HCT116 (cell line): ENCODE measurements around the gene SYT9. TPM values are rescaled to one million over a fixed set of nuclear protein-coding genes. Genes with fewer than 3 reads are reported as not detected.

Experiments
- ATAC-seq: fragments of 200-7000 bp; cut with Tn5 transposase; 2 replicates; pipeline ENCODE4 v1.9.1; 2020; ENCODE audit warnings: mild to moderate bottlenecking, moderate library complexity
- BruUV-seq: library from RNA; stranded (reverse); fragments of 400-500 nt; replicated peaks from 2 replicates; lab custom pipeline; 2021; lab: Mats Ljungman, UMichigan
- CTCF ChIA-PET: fragments of 300-600 bp; sonication (Branson Sonifier 250); formaldehyde crosslinking; loops from one replicate; lab custom pipeline; 2021; ENCODE audit warnings: antibody characterized with exemption; lab: Charles Lee
- POLR2A ChIA-PET: fragments of 300-600, 350-600 bp; sonication (Branson Sonifier 250); formaldehyde crosslinking; loops from one replicate; lab custom pipeline; 2021; ENCODE audit warnings: antibody characterized with exemption; lab: Charles Lee
- RAD21 ChIA-PET, 2 experiments: fragments of 300-600 bp; sonication (Branson Sonifier 250); formaldehyde crosslinking; loops; one replicate each; lab custom pipeline; 2023; ENCODE audit warnings: low total read pairs in 2 of 2; ENCODE audit not compliant: uncharacterized antibody in 2 of 2, unreplicated experiment in 2 of 2, low non-redundant PET in 1 of 2; lab: Charles Lee
- DNase-seq: peaks from one replicate; pipeline ENCODE4 v3.0.0-alpha.2; 2010; ENCODE audit warnings: low read depth, low spot score
- H2AFZ ChIP-seq: fragments of 200-600 bp; shearing (Covaris generic), sonication (generic); 2 replicates; pipeline ENCODE4 v1.6.1; 2017; ENCODE audit warnings: low read depth, mixed run types, mixed read lengths, antibody characterized with exemption, low read length; ENCODE audit not compliant: poor library complexity, severe bottlenecking
- H3K27ac ChIP-seq: 2 replicates; pipeline ENCODE4 v1.5.1; 2012; ENCODE audit warnings: low read depth, low read length
- H3K27me3 ChIP-seq: fragments of 200-600 bp; sonication (generic); 2 replicates; pipeline ENCODE4 v1.6.1; 2016; ENCODE audit warnings: mixed run types, low read length, mixed read lengths; ENCODE audit not compliant: insufficient read depth
- H3K36me3 ChIP-seq, 2 experiments: fragments of 200-500 bp in 1 of 2; fragments of 200-600 bp in 1 of 2; sonication (Bioruptor generic) in 1 of 2; sonication (generic) in 1 of 2; 2 replicates each; pipeline versions ENCODE4 v1.5.1 to v1.6.1; 2014 to 2016; ENCODE audit warnings: low read length in 2 of 2, inconsistent platforms in 1 of 2, mixed read lengths in 1 of 2, mixed run types in 1 of 2; ENCODE audit not compliant: insufficient read depth in 2 of 2, control insufficient read depth in 1 of 2
- H3K4me1 ChIP-seq, 2 experiments: fragments of 200-600 bp in 1 of 2; sonication (generic) in 1 of 2; 2 replicates each; pipeline versions ENCODE4 v1.5.1 to v1.6.1; 2012 to 2017; ENCODE audit warnings: low read length in 2 of 2, inconsistent platforms in 1 of 2, mild to moderate bottlenecking in 1 of 2, mixed read lengths in 1 of 2, mixed run types in 1 of 2, moderate library complexity in 1 of 2; ENCODE audit not compliant: insufficient read depth in 2 of 2, control insufficient read depth in 1 of 2
- H3K4me2 ChIP-seq: fragments of 200-600 bp; sonication (generic); 2 replicates; pipeline ENCODE4 v1.6.1; 2017; ENCODE audit warnings: mixed run types, low read length, mixed read lengths
- H3K4me3 ChIP-seq, 2 experiments: fragments of 200-600 bp in 1 of 2; sonication (generic) in 1 of 2; replicated peaks in 1 of 2; 2 replicates each; pipeline ENCODE4 v1.5.1; 2011 to 2016; ENCODE audit warnings: low read length in 2 of 2, control low read depth in 1 of 2, low read depth in 1 of 2, mild to moderate bottlenecking in 1 of 2, mixed read lengths in 1 of 2, mixed run types in 1 of 2
- H3K79me2 ChIP-seq: fragments of 200-600 bp; sonication (generic); 2 replicates; pipeline ENCODE4 v1.6.1; 2017; ENCODE audit warnings: mild to moderate bottlenecking, mixed run types, low read length, moderate library complexity, mixed read lengths; ENCODE audit not compliant: insufficient read depth
- H3K9ac ChIP-seq: fragments of 200-600 bp; sonication (generic); 2 replicates; pipeline ENCODE4 v1.6.1; 2016; ENCODE audit warnings: low read length, mixed read lengths
- H3K9me2 ChIP-seq: fragments of 200-600 bp; sonication (generic), shearing (Covaris generic); 2 replicates; pipeline ENCODE4 v1.6.1; 2017; ENCODE audit warnings: mixed run types, mild to moderate bottlenecking, moderate library complexity; ENCODE audit not compliant: insufficient read depth
- H3K9me3 ChIP-seq, 2 experiments: fragments of 200-500 bp in 1 of 2; fragments of 200-600 bp in 1 of 2; sonication (Bioruptor generic) in 1 of 2; sonication (generic) in 1 of 2; 2 replicates each; pipeline ENCODE4 v1.6.1; 2014 to 2017; ENCODE audit warnings: low read length in 2 of 2, mixed read lengths in 2 of 2, inconsistent platforms in 1 of 2, low read depth in 1 of 2, mild to moderate bottlenecking in 1 of 2, mixed run types in 1 of 2, moderate library complexity in 1 of 2; ENCODE audit not compliant: control insufficient read depth in 1 of 2, insufficient read depth in 1 of 2
- H4K20me1 ChIP-seq: fragments of 200-600 bp; sonication (generic), shearing (Covaris generic); 2 replicates; pipeline ENCODE4 v1.6.1; 2017; ENCODE audit warnings: mixed run types, mild to moderate bottlenecking, moderate library complexity; ENCODE audit not compliant: insufficient read depth
- POLR2AphosphoS5 ChIP-seq: IDR thresholded peaks from 2 replicates; pipeline ENCODE4 v1.6.1; 2011; ENCODE audit warnings: mild to moderate bottlenecking, low read depth, low read length, moderate library complexity
- RAD21 ChIP-seq: IDR thresholded peaks from 2 replicates; pipeline ENCODE4 v1.6.1; 2012; ENCODE audit warnings: low read depth, mild to moderate bottlenecking
- SIN3A ChIP-seq: IDR thresholded peaks from 2 replicates; pipeline ENCODE4 v1.6.1; 2012; ENCODE audit warnings: low read depth
- SRF ChIP-seq: IDR thresholded peaks from 2 replicates; pipeline ENCODE4 v1.6.1; 2012; ENCODE audit warnings: low read depth
- YY1 ChIP-seq: IDR thresholded peaks from 2 replicates; pipeline ENCODE4 v1.6.1; 2011; ENCODE audit warnings: low read length, low read depth, moderate library complexity, mild to moderate bottlenecking; ENCODE audit not compliant: insufficient replicate concordance; ENCODE audit errors: extremely low read depth
- ZNF274 ChIP-seq: fragments of 200-500 bp; sonication (Bioruptor generic); IDR thresholded peaks from 2 replicates; pipeline ENCODE4 v1.6.1; 2014; ENCODE audit warnings: mild to moderate bottlenecking, low read depth, low read length, inconsistent platforms
- intact Hi-C: fragments of 100-400 bp; cut with micrococcal nuclease; formaldehyde crosslinking; loops from 2 replicates; pipeline ENCODE4 v1.10.0; 2022
- total RNA-seq: library from RNA; stranded (reverse); gene quantifications from one replicate; pipeline ENCODE4 v1.2.1, GENCODE V29; 2021; ENCODE audit not compliant: unreplicated experiment
- TF ChIP-seq, protein P1 (sequence below): IDR thresholded peaks from 2 replicates; pipeline ENCODE4 v1.6.1; 2012; ENCODE audit warnings: low read depth

Gene SYT9
- total RNA-seq, 1 experiment from 2014 or later, result not detected

DNA sequence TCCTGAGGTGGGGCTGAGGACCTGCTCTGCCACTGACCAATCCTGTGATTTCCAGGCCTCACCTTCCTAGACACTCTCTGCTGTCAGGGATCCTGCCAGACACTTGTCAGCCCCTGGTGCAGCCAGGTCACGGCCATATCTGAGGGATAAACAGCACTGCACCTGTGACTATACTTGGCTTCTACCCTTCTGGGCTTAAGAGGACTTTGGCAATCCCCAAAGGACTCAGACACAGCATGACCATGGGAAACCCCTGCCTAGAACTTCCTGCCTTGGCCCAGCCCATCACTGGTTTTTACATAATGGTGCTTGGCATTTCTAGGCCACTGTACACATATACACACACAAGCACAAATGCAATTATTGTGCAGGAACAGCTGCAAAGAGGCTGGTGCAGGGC is 222.0 kb downstream of the SYT9 start (continued):
- TF ChIP-seq RAD21 (no peak), SIN3A (no peak), SRF (no peak)

- ChIA-PET POLR2A (no interaction called here), RAD21 (no interaction called here), CTCF (no interaction called here)
- intact Hi-C loops, result no loop called here
- no peak for DNase-seq
- Histone ChIP-seq H3K4me3 (no peak overlapping the region), H3K9ac (no peak overlapping the region), H3K27ac (no peak overlapping the region), H3K4me2 (no peak overlapping the region), H3K27me3 (peaks cover 41% of the 10 kb centered on the region), H2AFZ (no peak overlapping the region), H3K36me3 (no peaks in the 10 kb centered on the region), H3K79me2 (no peaks in the 10 kb centered on the region), H3K9me2 (no peaks in the 10 kb centered on the region), H3K9me3 (no peaks in the 10 kb centered on the region), H4K20me1 (no peaks in the 10 kb centered on the region), H3K4me1 (no peaks in the 10 kb centered on the region)
- TF ChIP-seq, protein P1, sequence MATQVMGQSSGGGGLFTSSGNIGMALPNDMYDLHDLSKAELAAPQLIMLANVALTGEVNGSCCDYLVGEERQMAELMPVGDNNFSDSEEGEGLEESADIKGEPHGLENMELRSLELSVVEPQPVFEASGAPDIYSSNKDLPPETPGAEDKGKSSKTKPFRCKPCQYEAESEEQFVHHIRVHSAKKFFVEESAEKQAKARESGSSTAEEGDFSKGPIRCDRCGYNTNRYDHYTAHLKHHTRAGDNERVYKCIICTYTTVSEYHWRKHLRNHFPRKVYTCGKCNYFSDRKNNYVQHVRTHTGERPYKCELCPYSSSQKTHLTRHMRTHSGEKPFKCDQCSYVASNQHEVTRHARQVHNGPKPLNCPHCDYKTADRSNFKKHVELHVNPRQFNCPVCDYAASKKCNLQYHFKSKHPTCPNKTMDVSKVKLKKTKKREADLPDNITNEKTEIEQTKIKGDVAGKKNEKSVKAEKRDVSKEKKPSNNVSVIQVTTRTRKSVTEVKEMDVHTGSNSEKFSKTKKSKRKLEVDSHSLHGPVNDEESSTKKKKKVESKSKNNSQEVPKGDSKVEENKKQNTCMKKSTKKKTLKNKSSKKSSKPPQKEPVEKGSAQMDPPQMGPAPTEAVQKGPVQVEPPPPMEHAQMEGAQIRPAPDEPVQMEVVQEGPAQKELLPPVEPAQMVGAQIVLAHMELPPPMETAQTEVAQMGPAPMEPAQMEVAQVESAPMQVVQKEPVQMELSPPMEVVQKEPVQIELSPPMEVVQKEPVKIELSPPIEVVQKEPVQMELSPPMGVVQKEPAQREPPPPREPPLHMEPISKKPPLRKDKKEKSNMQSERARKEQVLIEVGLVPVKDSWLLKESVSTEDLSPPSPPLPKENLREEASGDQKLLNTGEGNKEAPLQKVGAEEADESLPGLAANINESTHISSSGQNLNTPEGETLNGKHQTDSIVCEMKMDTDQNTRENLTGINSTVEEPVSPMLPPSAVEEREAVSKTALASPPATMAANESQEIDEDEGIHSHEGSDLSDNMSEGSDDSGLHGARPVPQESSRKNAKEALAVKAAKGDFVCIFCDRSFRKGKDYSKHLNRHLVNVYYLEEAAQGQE, result no peak
- TF ChIP-seq POLR2AphosphoS5, result no peak
- TF ChIP-seq RAD21, result no peak
- no peak for TF ChIP-seq ZNF274
- no peak for TF ChIP-seq YY1
- ATAC-seq, result no peak
- no TSS peak for BruUV-seq
Measured at GRCh38 chr11:7480113-7480512, 228.4 kb downstream of the SYT9 start.
